ENCODE data around the gene SECISBP2L. TPM values are rescaled to one million over a fixed set of nuclear protein-coding genes. Genes with fewer than 3 reads are reported as not detected.

SECISBP2L gene
- total and polyA plus RNA-seq, 2 donors (not counting 1 experiment from before 2014, with no cell fraction given): 13.0 to 121 TPM

DNA sequence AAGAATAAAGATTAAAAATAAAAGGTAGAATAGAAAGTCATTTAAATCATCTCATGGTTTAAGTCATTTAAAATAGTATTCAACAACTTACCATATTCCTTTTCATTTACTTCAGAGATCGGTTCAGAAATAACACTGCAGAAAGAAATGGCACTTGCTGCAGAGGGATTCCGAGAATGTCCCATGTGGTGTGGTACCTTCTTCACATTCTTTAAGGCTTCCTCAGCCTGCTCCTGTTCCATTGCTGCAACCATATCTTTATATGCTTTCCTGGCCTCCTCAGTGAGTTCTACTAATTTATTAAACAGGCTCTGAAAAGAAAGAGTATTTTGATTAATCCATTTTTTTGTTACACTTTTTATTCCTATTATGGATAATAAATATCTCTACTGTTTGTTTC lies 50.0 kb downstream of the SECISBP2L start:
- H4K20me1 ChIP-seq (ENCODE audit: control insufficient read depth, insufficient read depth, low read length, poor library complexity, severe bottlenecking): no peaks in the 10 kb centered on the region
- H3K4me1 ChIP-seq (ENCODE audit: control insufficient read depth in 2 of 2, insufficient read depth in 2 of 2, low read length in 2 of 2): no peaks in the 10 kb centered on the region
- no peaks in the 10 kb centered on the region for H3K9me3 ChIP-seq (ENCODE audit: control extremely low read depth in 1 of 3, control insufficient read depth in 2 of 3, insufficient read depth in 1 of 3, low read length in 2 of 3)
- no peak overlapping the region for H3K9ac ChIP-seq (ENCODE audit: low read length)
- no peak overlapping the region for H2AFZ ChIP-seq (ENCODE audit: insufficient read depth, low read depth, low read length, poor library complexity, severe bottlenecking)
- H3K4me3 ChIP-seq (ENCODE audit: control extremely low read depth in 1 of 5, extremely low read depth in 1 of 5, insufficient read depth in 1 of 5, low read depth in 2 of 5, low read length in 4 of 5): no peak overlapping the region
- no peak overlapping the region for H3K27ac Mint-ChIP-seq
- ChIA-PET POLR2A (no interaction called here), CTCF (no interaction called here)
- H3K4me1 Mint-ChIP-seq: peaks cover 4% of the 10 kb centered on the region
- peaks cover 35 to 76% of the 10 kb centered on the region in 2 experiments for H3K36me3 ChIP-seq (replicated peaks in 1 of 2; ENCODE audit: control extremely low read depth in 1 of 2, control insufficient read depth in 1 of 2, extremely low read depth in 1 of 2, insufficient read depth in 2 of 2, low read length in 1 of 2)
- H3K9me3 Mint-ChIP-seq (ENCODE audit: insufficient read depth): no peaks in the 10 kb centered on the region
- H3K27ac ChIP-seq (ENCODE audit: low read length in 2 of 2): no peak overlapping the region
- ATAC-seq (ENCODE audit: low read depth): no peak
- no peak for TF ChIP-seq EZH2 (IDR thresholded peaks at IDR 0.05; ENCODE audit: borderline replicate concordance, insufficient read depth, low read depth, low read length, poor library complexity, severe bottlenecking)
- TF ChIP-seq, protein P1, sequence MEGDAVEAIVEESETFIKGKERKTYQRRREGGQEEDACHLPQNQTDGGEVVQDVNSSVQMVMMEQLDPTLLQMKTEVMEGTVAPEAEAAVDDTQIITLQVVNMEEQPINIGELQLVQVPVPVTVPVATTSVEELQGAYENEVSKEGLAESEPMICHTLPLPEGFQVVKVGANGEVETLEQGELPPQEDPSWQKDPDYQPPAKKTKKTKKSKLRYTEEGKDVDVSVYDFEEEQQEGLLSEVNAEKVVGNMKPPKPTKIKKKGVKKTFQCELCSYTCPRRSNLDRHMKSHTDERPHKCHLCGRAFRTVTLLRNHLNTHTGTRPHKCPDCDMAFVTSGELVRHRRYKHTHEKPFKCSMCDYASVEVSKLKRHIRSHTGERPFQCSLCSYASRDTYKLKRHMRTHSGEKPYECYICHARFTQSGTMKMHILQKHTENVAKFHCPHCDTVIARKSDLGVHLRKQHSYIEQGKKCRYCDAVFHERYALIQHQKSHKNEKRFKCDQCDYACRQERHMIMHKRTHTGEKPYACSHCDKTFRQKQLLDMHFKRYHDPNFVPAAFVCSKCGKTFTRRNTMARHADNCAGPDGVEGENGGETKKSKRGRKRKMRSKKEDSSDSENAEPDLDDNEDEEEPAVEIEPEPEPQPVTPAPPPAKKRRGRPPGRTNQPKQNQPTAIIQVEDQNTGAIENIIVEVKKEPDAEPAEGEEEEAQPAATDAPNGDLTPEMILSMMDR (IDR thresholded peaks at IDR 0.05): no peak
- no peak for DNase-seq
- intact Hi-C loops (cut with micrococcal nuclease): no loop called here
- no peak overlapping the region for H3K4me3 Mint-ChIP-seq
- H3K79me2 ChIP-seq (ENCODE audit: control insufficient read depth, insufficient read depth, low read length): no peaks in the 10 kb centered on the region
- H3K27me3 ChIP-seq (replicated peaks in 1 of 4; ENCODE audit: control extremely low read depth in 1 of 4, control insufficient read depth in 3 of 4, insufficient read depth in 4 of 4, low read length in 3 of 4): no peaks in the 10 kb centered on the region
- no peak overlapping the region for H3K4me2 ChIP-seq (replicated peaks; ENCODE audit: low read depth, low read length, poor library complexity, severe bottlenecking)
- WGBS (ENCODE audit: insufficient coverage): 100% methylated on average over 2 of the region's 2 CpGs
- H3K27me3 Mint-ChIP-seq: no peaks in the 10 kb centered on the region

- no peak overlapping the region for H3K27ac Mint-ChIP-seq
- H3K4me1 Mint-ChIP-seq: peaks cover 4% of the 10 kb centered on the region
- H3K9ac ChIP-seq (ENCODE audit: low read length): no peak overlapping the region
- no peak overlapping the region for H3K4me2 ChIP-seq (replicated peaks; ENCODE audit: low read depth, low read length, poor library complexity, severe bottlenecking)
- H3K9me3 Mint-ChIP-seq (ENCODE audit: insufficient read depth): no peaks in the 10 kb centered on the region
- intact Hi-C loops (cut with micrococcal nuclease): no loop called here
- ATAC-seq (ENCODE audit: low read depth) (no peak), DNase-seq (no peak)
- H3K4me1 ChIP-seq (ENCODE audit: control insufficient read depth in 2 of 2, insufficient read depth in 2 of 2, low read length in 2 of 2): no peaks in the 10 kb centered on the region
- no peaks in the 10 kb centered on the region for H4K20me1 ChIP-seq (ENCODE audit: control insufficient read depth, insufficient read depth, low read length, poor library complexity, severe bottlenecking)
- TF ChIP-seq, protein P1 (IDR thresholded peaks at IDR 0.05): no peak
- no peak for TF ChIP-seq EZH2 (IDR thresholded peaks at IDR 0.05; ENCODE audit: borderline replicate concordance, insufficient read depth, low read depth, low read length, poor library complexity, severe bottlenecking)
- no peaks in the 10 kb centered on the region for H3K9me3 ChIP-seq (ENCODE audit: control extremely low read depth in 1 of 3, control insufficient read depth in 2 of 3, insufficient read depth in 1 of 3, low read length in 2 of 3)
- ChIA-PET POLR2A (interaction anchor here (0.6 kb wide), 1 partner anchor 1365 kb away, joined by 10 read pairs; no protein-coding TSS in a partner anchor), CTCF (interaction anchor here (1.1 to 3.5 kb wide), 2 partner anchors 18 to 29 kb away, joined by 3 to 15 read pairs; no protein-coding TSS in a partner anchor)
- H3K79me2 ChIP-seq (ENCODE audit: control insufficient read depth, insufficient read depth, low read length): no peaks in the 10 kb centered on the region
- no peaks in the 10 kb centered on the region for H3K27me3 ChIP-seq (replicated peaks in 1 of 4; ENCODE audit: control extremely low read depth in 1 of 4, control insufficient read depth in 3 of 4, insufficient read depth in 4 of 4, low read length in 3 of 4)
- H3K4me3 ChIP-seq (ENCODE audit: control extremely low read depth in 1 of 5, extremely low read depth in 1 of 5, insufficient read depth in 1 of 5, low read depth in 2 of 5, low read length in 4 of 5): no peak overlapping the region
- H2AFZ ChIP-seq (ENCODE audit: insufficient read depth, low read depth, low read length, poor library complexity, severe bottlenecking): no peak overlapping the region
- H3K4me3 Mint-ChIP-seq: no peak overlapping the region
- H3K27me3 Mint-ChIP-seq: no peaks in the 10 kb centered on the region
- H3K27ac ChIP-seq (ENCODE audit: low read length in 2 of 2): no peak overlapping the region
- H3K36me3 ChIP-seq (replicated peaks in 1 of 2; ENCODE audit: control extremely low read depth in 1 of 2, control insufficient read depth in 1 of 2, extremely low read depth in 1 of 2, insufficient read depth in 2 of 2, low read length in 1 of 2): peaks cover 28 to 57% of the 10 kb centered on the region in 2 experiments
These were observed 52.9 kb downstream of the SECISBP2L start for GRCh38 chr15:48993380-48993779.
